ENCODE results near the gene SERPINF2. TPM values are rescaled to one million over a fixed set of nuclear protein-coding genes. Genes with fewer than 3 reads are reported as not detected.

SERPINF2 gene
- polyA plus RNA-seq, 1 of the 3 experiments (the other 2 are of a cell fraction): 0.26 TPM

- Histone ChIP-seq H3K9me2 (no peaks in the 10 kb centered on the region), H3K4me2 (no peak overlapping the region), H3K9ac (no peak overlapping the region), H3K4me1 (ENCODE audit: control insufficient read depth in 1 of 2, insufficient read depth in 2 of 2, low read depth in 1 of 2, low read length in 1 of 2) (peaks cover 0 to 14% of the 10 kb centered on the region in 2 experiments; a peak in 1 of 4 replicates), H3K27me3 (ENCODE audit: insufficient read depth) (no peaks in the 10 kb centered on the region), H3K36me3 (replicated peaks in 1 of 2; ENCODE audit: control insufficient read depth in 1 of 2, insufficient read depth in 2 of 2, low read length in 1 of 2) (no peaks in the 10 kb centered on the region), H3K9me3 (no peaks in the 10 kb centered on the region), H2AFZ (ENCODE audit: low read depth) (no peak overlapping the region), H3K27ac (ENCODE audit: low read depth in 2 of 2, low read length in 1 of 2) (peak overlapping the region in 1 of 2 experiments; percentile 61; a peak in 2 of 4 replicates), H3F3A (replicated peaks; ENCODE audit: insufficient read depth) (no peaks in the 10 kb centered on the region), H4K20me1 (ENCODE audit: insufficient read depth) (no peaks in the 10 kb centered on the region), H3K79me2 (ENCODE audit: insufficient read depth) (no peaks in the 10 kb centered on the region), H3K4me3 (ENCODE audit: low read depth in 2 of 2, low read length in 1 of 2) (no peak overlapping the region)
- WGBS (ENCODE audit: low lambda C conversion rate): 72% methylated on average over 18 of the region's 20 CpGs
- POLR2A ChIA-PET: interaction anchor here (0.8 to 1.8 kb wide), 3 partner anchors 9 to 74 kb away, joined by 3 to 6 read pairs (median 5); partner anchors contain the start of genes RPA1 and SMYD4
- peak; percentile 85 for DNase-seq
- CTCF ChIA-PET: interaction anchor here (0.7 to 1.5 kb wide), 4 partner anchors 27 to 31 kb away, joined by 3 to 5 read pairs (median 4); partner anchors contain the start of gene WDR81
- TF ChIP-seq YY1 (IDR thresholded peaks at IDR 0.05; ENCODE audit: low read depth): no peak
- TF ChIP-seq EP300 (IDR thresholded peaks at IDR 0.05; ENCODE audit: borderline replicate concordance in 1 of 2, low read depth in 1 of 2, low read length in 1 of 2): no peak
- TF ChIP-seq RFX5 (IDR thresholded peaks at IDR 0.05; ENCODE audit: low read length): no peak
- no peak for TF ChIP-seq USF2 (IDR thresholded peaks at IDR 0.05; ENCODE audit: borderline replicate concordance, low read depth, low read length)
- TF ChIP-seq IRF3 (IDR thresholded peaks at IDR 0.05; ENCODE audit: low read depth, low read length): no peak
- no peak for TF ChIP-seq FOXJ3 (CRISPR knock-in tag; IDR thresholded peaks at IDR 0.05)
- no peak for TF ChIP-seq TCF12 (IDR thresholded peaks at IDR 0.05)
- TF ChIP-seq NRF1 (IDR thresholded peaks at IDR 0.05; ENCODE audit: low read depth, low read length): no peak
- no peak for TF ChIP-seq RXRA (IDR thresholded peaks at IDR 0.05; ENCODE audit: borderline replicate concordance, low read depth)
Observed at GRCh38 chr17:1755252-1755826, 12.7 kb downstream of the SERPINF2 start.

DNA sequence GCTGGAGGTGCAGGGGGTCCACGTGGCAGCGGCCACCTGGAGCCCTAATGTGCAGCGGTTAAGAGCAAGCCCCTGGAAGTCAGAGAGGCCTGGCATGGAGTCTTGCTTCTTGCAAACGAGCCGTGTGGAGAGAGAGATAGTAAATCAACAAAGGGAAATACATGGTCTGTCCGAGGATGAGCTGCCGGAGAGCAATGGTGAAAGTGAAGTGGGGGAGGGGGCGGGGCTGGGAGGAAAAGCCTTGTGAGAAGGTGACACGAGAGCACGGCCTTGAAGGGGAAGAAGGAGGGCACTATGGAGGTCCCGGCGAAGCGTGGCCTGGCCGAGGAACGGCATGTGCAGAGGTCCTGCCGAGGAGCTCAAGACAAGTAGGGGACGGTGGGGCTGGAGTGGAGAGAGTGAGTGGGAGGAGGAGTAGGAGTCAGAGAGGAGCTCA is 13.2 kb downstream of the SERPINF2 start:
- no peaks in the 10 kb centered on the region for H4K20me1 ChIP-seq (ENCODE audit: insufficient read depth)
- no peaks in the 10 kb centered on the region for H3K36me3 ChIP-seq (replicated peaks in 1 of 2; ENCODE audit: control insufficient read depth in 1 of 2, insufficient read depth in 2 of 2, low read length in 1 of 2)
- ChIA-PET POLR2A (interaction anchor here (0.8 to 1.8 kb wide), 3 partner anchors 8 to 74 kb away, joined by 3 to 6 read pairs (median 5); partner anchors contain the start of genes RPA1 and SMYD4), CTCF (interaction anchor here (0.7 to 1.5 kb wide), 4 partner anchors 27 to 31 kb away, joined by 3 to 5 read pairs (median 4); partner anchors contain the start of gene WDR81)
- TF ChIP-seq RFX5 (IDR thresholded peaks at IDR 0.05; ENCODE audit: low read length): no peak
- TF ChIP-seq CHD2 (IDR thresholded peaks at IDR 0.05; ENCODE audit: low read length, partially characterized antibody): no peak
- TF ChIP-seq, protein P1, sequence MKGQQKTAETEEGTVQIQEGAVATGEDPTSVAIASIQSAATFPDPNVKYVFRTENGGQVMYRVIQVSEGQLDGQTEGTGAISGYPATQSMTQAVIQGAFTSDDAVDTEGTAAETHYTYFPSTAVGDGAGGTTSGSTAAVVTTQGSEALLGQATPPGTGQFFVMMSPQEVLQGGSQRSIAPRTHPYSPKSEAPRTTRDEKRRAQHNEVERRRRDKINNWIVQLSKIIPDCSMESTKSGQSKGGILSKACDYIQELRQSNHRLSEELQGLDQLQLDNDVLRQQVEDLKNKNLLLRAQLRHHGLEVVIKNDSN (IDR thresholded peaks at IDR 0.05; ENCODE audit: borderline replicate concordance, low read depth): no peak
- TF ChIP-seq NFIC (IDR thresholded peaks at IDR 0.05; ENCODE audit: borderline replicate concordance): no peak
- no peak for TF ChIP-seq USF2 (IDR thresholded peaks at IDR 0.05; ENCODE audit: borderline replicate concordance, low read depth, low read length)
- TF ChIP-seq FOSL2 (IDR thresholded peaks at IDR 0.05; ENCODE audit: borderline replicate concordance, low read depth): no peak
- TF ChIP-seq, protein P2, sequence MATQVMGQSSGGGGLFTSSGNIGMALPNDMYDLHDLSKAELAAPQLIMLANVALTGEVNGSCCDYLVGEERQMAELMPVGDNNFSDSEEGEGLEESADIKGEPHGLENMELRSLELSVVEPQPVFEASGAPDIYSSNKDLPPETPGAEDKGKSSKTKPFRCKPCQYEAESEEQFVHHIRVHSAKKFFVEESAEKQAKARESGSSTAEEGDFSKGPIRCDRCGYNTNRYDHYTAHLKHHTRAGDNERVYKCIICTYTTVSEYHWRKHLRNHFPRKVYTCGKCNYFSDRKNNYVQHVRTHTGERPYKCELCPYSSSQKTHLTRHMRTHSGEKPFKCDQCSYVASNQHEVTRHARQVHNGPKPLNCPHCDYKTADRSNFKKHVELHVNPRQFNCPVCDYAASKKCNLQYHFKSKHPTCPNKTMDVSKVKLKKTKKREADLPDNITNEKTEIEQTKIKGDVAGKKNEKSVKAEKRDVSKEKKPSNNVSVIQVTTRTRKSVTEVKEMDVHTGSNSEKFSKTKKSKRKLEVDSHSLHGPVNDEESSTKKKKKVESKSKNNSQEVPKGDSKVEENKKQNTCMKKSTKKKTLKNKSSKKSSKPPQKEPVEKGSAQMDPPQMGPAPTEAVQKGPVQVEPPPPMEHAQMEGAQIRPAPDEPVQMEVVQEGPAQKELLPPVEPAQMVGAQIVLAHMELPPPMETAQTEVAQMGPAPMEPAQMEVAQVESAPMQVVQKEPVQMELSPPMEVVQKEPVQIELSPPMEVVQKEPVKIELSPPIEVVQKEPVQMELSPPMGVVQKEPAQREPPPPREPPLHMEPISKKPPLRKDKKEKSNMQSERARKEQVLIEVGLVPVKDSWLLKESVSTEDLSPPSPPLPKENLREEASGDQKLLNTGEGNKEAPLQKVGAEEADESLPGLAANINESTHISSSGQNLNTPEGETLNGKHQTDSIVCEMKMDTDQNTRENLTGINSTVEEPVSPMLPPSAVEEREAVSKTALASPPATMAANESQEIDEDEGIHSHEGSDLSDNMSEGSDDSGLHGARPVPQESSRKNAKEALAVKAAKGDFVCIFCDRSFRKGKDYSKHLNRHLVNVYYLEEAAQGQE (IDR thresholded peaks at IDR 0.05; ENCODE audit: low read depth, low read length): no peak
- TF ChIP-seq RCOR1 (IDR thresholded peaks at IDR 0.05; ENCODE audit: low read length): no peak
- H3K9ac ChIP-seq: no peak overlapping the region
- H3K4me1 ChIP-seq (ENCODE audit: control insufficient read depth in 1 of 2, insufficient read depth in 2 of 2, low read depth in 1 of 2, low read length in 1 of 2): peaks cover 0 to 14% of the 10 kb centered on the region in 2 experiments; a peak in 1 of 4 replicates
- no peak for DNase-seq
- H3K27me3 ChIP-seq (ENCODE audit: insufficient read depth): no peaks in the 10 kb centered on the region
- no peaks in the 10 kb centered on the region for H3K79me2 ChIP-seq (ENCODE audit: insufficient read depth)
- H3K27ac ChIP-seq (ENCODE audit: low read depth in 2 of 2, low read length in 1 of 2): peak overlapping the region in 1 of 2 experiments; percentile 61; a peak in 2 of 4 replicates
- H2AFZ ChIP-seq (ENCODE audit: low read depth): no peak overlapping the region
- H3K4me2 ChIP-seq: no peak overlapping the region
- H3K9me2 ChIP-seq: no peaks in the 10 kb centered on the region
- H3K4me3 ChIP-seq (ENCODE audit: low read depth in 2 of 2, low read length in 1 of 2): no peak overlapping the region
- H3K9me3 ChIP-seq: no peaks in the 10 kb centered on the region
- 83% methylated on average over 17 of the region's 17 CpGs for WGBS (ENCODE audit: low lambda C conversion rate)
- no peaks in the 10 kb centered on the region for H3F3A ChIP-seq (replicated peaks; ENCODE audit: insufficient read depth)
